GM12878 (cell line): ENCODE data around the gene TMEM53. TPM values are rescaled to one million over a fixed set of nuclear protein-coding genes. Genes with fewer than 3 reads are reported as not detected.
A peak's percentile ranks its signal among the peaks of the same experiment; 100 is the strongest.

Experiments used
- ATAC-seq: fragments of 200-7000 bp; cut with Tn5 transposase; 3 replicates; pipeline ENCODE4 v1.9.1; 2020; ENCODE audit warnings: mild to moderate bottlenecking, moderate library complexity
- BruUV-seq: library from RNA; stranded (reverse); fragments of 400-500 nt; replicated peaks from 2 replicates; lab custom pipeline; 2021; lab: Mats Ljungman, UMichigan
- CTCF ChIA-PET: fragments of 300-600 bp; sonication (Branson Sonifier 250); formaldehyde crosslinking; extraction: SDS; loops from one replicate; lab custom pipeline; 2021; ENCODE audit warnings: inconsistent platforms; lab: Yijun Ruan, JAX
- POLR2A ChIA-PET: fragments of 350-600 bp; formaldehyde crosslinking; extraction: SDS; loops from one replicate; lab custom pipeline; 2021; ENCODE audit warnings: inconsistent platforms; lab: Charles Lee
- RAD21 ChIA-PET: fragments of 300-600 bp; sonication (Branson Sonifier 250); formaldehyde crosslinking; loops from one replicate; lab custom pipeline; 2023; ENCODE audit warnings: antibody characterized with exemption; ENCODE audit not compliant: unreplicated experiment; lab: Charles Lee
- SMC1A ChIA-PET: fragments of 300-600 bp; sonication (Branson Sonifier 250); formaldehyde crosslinking; loops from one replicate; lab custom pipeline; 2023; ENCODE audit not compliant: unreplicated experiment, uncharacterized antibody; lab: Charles Lee
- DNase-seq: peaks from one replicate; pipeline ENCODE4 v3.0.0-alpha.2; 2011; ENCODE audit warnings: low read depth, low spot score
- FAIRE-seq: peaks from 3 replicates; lab custom pipeline; 2011; peaks lifted over from hg19 to GRCh38; lab: Jason Lieb, UNC
- H2AFZ ChIP-seq: 2 replicates; pipeline ENCODE4 v1.6.0; 2011; ENCODE audit warnings: low read depth, low read length, control low read depth; ENCODE audit not compliant: control insufficient read depth
- H3K27ac ChIP-seq: 2 replicates; pipeline ENCODE4 v1.5.1; 2011; ENCODE audit warnings: control low read depth; ENCODE audit not compliant: control insufficient read depth, insufficient read depth
- H3K27me3 ChIP-seq, 2 experiments: replicated peaks in 1 of 2; 2 replicates each; pipeline versions ENCODE4 v1.6.0 to v1.6.1; 2011; ENCODE audit warnings: low read length in 1 of 2; ENCODE audit not compliant: control insufficient read depth in 2 of 2, insufficient read depth in 2 of 2
- H3K36me3 ChIP-seq, 2 experiments: 2 replicates each; pipeline ENCODE4 v1.5.1; 2011; ENCODE audit warnings: low read length in 1 of 2; ENCODE audit not compliant: control insufficient read depth in 2 of 2, insufficient read depth in 2 of 2
- H3K4me1 ChIP-seq: 2 replicates; pipeline ENCODE4 v1.6.1; 2011; ENCODE audit warnings: mild to moderate bottlenecking, low read length, moderate library complexity, mixed read lengths; ENCODE audit not compliant: control insufficient read depth, insufficient read depth
- H3K4me2 ChIP-seq: 2 replicates; pipeline ENCODE4 v1.6.0; 2011; ENCODE audit warnings: control low read depth; ENCODE audit not compliant: control insufficient read depth, insufficient read depth
- H3K4me3 ChIP-seq: fragments of 200-600 bp; sonication (generic); 2 replicates; pipeline ENCODE4 v1.5.1; 2016
- H3K79me2 ChIP-seq: 2 replicates; pipeline ENCODE4 v1.6.0; 2011; ENCODE audit warnings: low read length; ENCODE audit not compliant: control insufficient read depth, insufficient read depth
- H3K9ac ChIP-seq: 2 replicates; pipeline ENCODE4 v1.8.0; 2011; ENCODE audit warnings: low read length, control low read depth, mixed read lengths; ENCODE audit not compliant: control insufficient read depth, insufficient read depth
- H3K9me3 ChIP-seq: replicated peaks from 3 replicates; pipeline ENCODE4 v1.5.1; 2011; ENCODE audit warnings: mild to moderate bottlenecking, low read length; ENCODE audit not compliant: control insufficient read depth, insufficient read depth
- H4K20me1 ChIP-seq: 2 replicates; pipeline ENCODE4 v1.6.0; 2011; ENCODE audit not compliant: control insufficient read depth, insufficient read depth
- BHLHE40 ChIP-seq, 2 experiments: fragments of 450-650 bp in 1 of 2; IDR thresholded peaks; 2 replicates each; pipeline ENCODE4 v1.6.1; 2011 to 2017; ENCODE audit warnings: low read depth in 2 of 2, borderline replicate concordance in 1 of 2, improper control_type of control experiment in 1 of 2, low read length in 1 of 2, mild to moderate bottlenecking in 1 of 2
- CBFB ChIP-seq: IDR thresholded peaks from 2 replicates; pipeline ENCODE4 v1.6.1; 2016; ENCODE audit warnings: antibody characterized with exemption, low read depth
- CHD2 ChIP-seq: IDR thresholded peaks from 2 replicates; pipeline ENCODE4 v1.6.1; 2011; ENCODE audit warnings: low read depth, low read length, improper control_type of control experiment, borderline replicate concordance
- CREM ChIP-seq: IDR thresholded peaks from 2 replicates; pipeline ENCODE4 v1.6.1; 2014; ENCODE audit warnings: antibody characterized with exemption, low read depth
- FOS ChIP-seq: IDR thresholded peaks from 3 replicates; pipeline ENCODE4 v1.6.1; 2011; ENCODE audit warnings: borderline replicate concordance; ENCODE audit not compliant: insufficient read length; ENCODE audit errors: extremely low read depth
- GABPA ChIP-seq: IDR thresholded peaks from 2 replicates; pipeline ENCODE4 v1.6.1; 2014; ENCODE audit warnings: antibody characterized with exemption, low read depth, mild to moderate bottlenecking, inconsistent platforms
- GATAD2B ChIP-seq: fragments of 450-650 bp; conservative IDR thresholded peaks from 2 replicates; pipeline ENCODE4 v1.6.1; 2017; ENCODE audit warnings: low read depth, mild to moderate bottlenecking, moderate library complexity
- MEF2B ChIP-seq: fragments of 450-650 bp; IDR thresholded peaks from 2 replicates; pipeline ENCODE4 v1.6.1; 2018; ENCODE audit warnings: mild to moderate bottlenecking, moderate library complexity; ENCODE audit not compliant: partially characterized antibody, poor library complexity, severe bottlenecking
- MTA2 ChIP-seq: fragments of 450-650 bp; IDR thresholded peaks from 2 replicates; pipeline ENCODE4 v1.6.1; 2016; ENCODE audit warnings: low read depth, mild to moderate bottlenecking, moderate library complexity
- NFXL1 ChIP-seq: fragments of 450-650 bp; IDR thresholded peaks from 2 replicates; pipeline ENCODE4 v1.6.1; 2017; ENCODE audit warnings: antibody characterized with exemption, mild to moderate bottlenecking, borderline replicate concordance
- NR2C1 ChIP-seq: fragments of 450-650 bp; IDR thresholded peaks from 2 replicates; pipeline ENCODE4 v1.6.1; 2017; ENCODE audit warnings: antibody characterized with exemption, mild to moderate bottlenecking, moderate library complexity
- POLR2A ChIP-seq: IDR thresholded peaks from 2 replicates; pipeline ENCODE4 v1.6.1; 2011; ENCODE audit warnings: low read depth, mild to moderate bottlenecking, low read length
- RAD21 ChIP-seq: IDR thresholded peaks from 2 replicates; pipeline ENCODE4 v1.6.1; 2011; ENCODE audit warnings: mild to moderate bottlenecking, low read depth, low read length, moderate library complexity; ENCODE audit not compliant: insufficient read depth
- RCOR1 ChIP-seq: conservative IDR thresholded peaks from 2 replicates; pipeline ENCODE4 v1.6.1; 2012; ENCODE audit warnings: low read depth, low read length, improper control_type of control experiment
- SIN3A ChIP-seq: IDR thresholded peaks from 2 replicates; pipeline ENCODE4 v1.6.1; 2012; ENCODE audit warnings: low read depth, low read length, improper control_type of control experiment
- SMAD5 ChIP-seq: IDR thresholded peaks from 2 replicates; pipeline ENCODE4 v1.6.1; 2016; ENCODE audit warnings: antibody characterized with exemption, low read depth
- SREBF2 ChIP-seq: IDR thresholded peaks from 2 replicates; pipeline ENCODE4 v1.6.1; 2012; ENCODE audit warnings: mild to moderate bottlenecking, low read length
- ZBED1 ChIP-seq: IDR thresholded peaks from 2 replicates; pipeline ENCODE4 v1.6.1; 2016; ENCODE audit warnings: borderline replicate concordance
- WGBS: methylation state at CpG from one replicate; pipeline ENCODE4 v1.1.6; 2016; ENCODE audit warnings: low lambda C conversion rate; ENCODE audit not compliant: insufficient replicate concordance, insufficient coverage; ENCODE audit errors: missing lambda C conversion rate; 5-methylcytosine and 5-hydroxymethylcytosine counted together
- in situ Hi-C: fragments of 300-500 bp; cut with MboI; formaldehyde crosslinking; loops from 9 replicates; pipeline ENCODE4 v1.14.3; 2018; ENCODE audit warnings: mixed read lengths
- intact Hi-C: fragments of 100-400 bp; cut with micrococcal nuclease; formaldehyde crosslinking; loops from one replicate; pipeline ENCODE4 v1.14.2; 2022; ENCODE audit not compliant: unreplicated experiment
- polyA plus RNA-seq, 11 experiments: library from polyadenylated mRNA; depleted of rRNA in 4 of 11; unstranded in 6 of 11; stranded (reverse) in 5 of 11; fragments of >200 nt; fragmentation: Nextera tagmentation in 4 of 11; fragmentation: Illumina TruSeq in 1 of 11; extraction: Ambion mirVana in 4 of 11; extraction: Trizol in 1 of 11; gene quantifications; 1 replicate in 1 of 11; 2 replicates in 10 of 11; pipeline versions ENCODE4 v1.2.1 to v1.2.3, GENCODE V29; 2011 to 2016; ENCODE audit warnings: inconsistent platforms in 2 of 11, missing spikeins in 2 of 11, low read depth in 1 of 11
- total RNA-seq, 4 experiments: library from RNA; depleted of rRNA in 3 of 4; stranded (reverse); fragments of >200 nt in 3 of 4; fragmentation: Illumina TruSeq in 1 of 4; extraction: Trizol in 1 of 4; gene quantifications; 2 replicates each; pipeline versions ENCODE4 v1.2.1 to v1.2.3, GENCODE V29; 2013 to 2021
- TF ChIP-seq, protein P1 (sequence below): fragments of 450-650 bp; formaldehyde crosslinking; IDR thresholded peaks from 2 replicates; pipeline ENCODE4 v1.4.0; 2022; ENCODE audit warnings: mild to moderate bottlenecking, moderate library complexity
- TF ChIP-seq, protein P2 (sequence below): IDR thresholded peaks from 2 replicates; pipeline ENCODE4 v1.6.1; 2012; ENCODE audit warnings: low read depth, low read length, improper control_type of control experiment
- TF ChIP-seq, protein P3 (sequence below): IDR thresholded peaks from 2 replicates; pipeline ENCODE4 v1.6.1; 2012; ENCODE audit warnings: low read depth, low read length, improper control_type of control experiment

The TMEM53 gene
- total and polyA plus RNA-seq, 10 of the 15 experiments (the other 5 are each of a cell fraction or from before 2014, with no cell fraction given), result 3.1 to 23.9 (median 11.1) TPM

DNA sequence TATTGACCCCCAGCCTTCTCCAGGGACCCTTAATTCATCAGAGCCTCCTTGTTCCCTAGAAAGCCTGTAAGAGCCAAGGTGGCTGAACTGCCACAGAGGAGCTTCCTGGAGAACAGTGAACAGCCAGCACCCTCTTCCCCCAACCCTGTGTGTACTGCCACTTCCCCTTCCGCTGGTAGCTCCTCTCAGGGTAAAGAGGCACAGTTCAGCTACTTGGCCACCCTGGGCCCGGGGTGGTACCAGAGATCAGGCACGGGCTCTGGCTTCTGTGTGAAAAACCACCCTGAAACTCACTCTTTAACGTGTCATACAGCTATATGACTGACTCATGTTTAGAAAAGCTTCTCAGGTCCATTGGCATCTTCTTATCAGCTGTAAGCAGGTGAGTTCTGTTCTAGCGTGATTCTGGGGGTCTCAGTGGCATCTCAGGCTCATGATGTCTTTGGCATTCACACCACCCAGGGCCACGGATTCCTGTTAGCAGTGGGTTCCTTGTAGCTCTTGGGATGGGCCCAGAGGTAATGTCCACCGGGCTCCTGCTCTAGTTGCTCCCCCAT, 22.6 kb upstream of the TMEM53 start:
- WGBS, result 10% methylated on average over 7 of the region's 7 CpGs
- ChIA-PET CTCF (interaction anchor here (0.6 to 5.3 kb wide), 21 partner anchors 10 to 752 kb away, joined by 3 to 30 read pairs (median 4); partner anchors contain the start of gene RNU5D-1), RAD21 (interaction anchor here (0.8 to 2.1 kb wide), 11 partner anchors 12 to 87 kb away, joined by 3 to 9 read pairs (median 3); partner anchors contain the start of genes ARMH1 and TMEM53), SMC1A (interaction anchor here (0.7 to 8.8 kb wide), 10 partner anchors 9 to 34 kb away, joined by 3 to 76 read pairs (median 6); partner anchors contain the start of genes ARMH1, RNU5D-1 and TMEM53), POLR2A (interaction anchor here (0.8 to 3.5 kb wide), 8 partner anchors 10 to 112 kb away, joined by 3 to 12 read pairs (median 4); partner anchors contain the start of genes ARMH1, BTBD19 and TMEM53)
- intact Hi-C loops, result no loop called here
- peak overlapping the region; percentile 31 for H2AFZ ChIP-seq
- FAIRE-seq, result no peak
- H3K27ac ChIP-seq, result peak overlapping the region; percentile 45
- peak; percentile 74 for ATAC-seq
- H3K79me2 ChIP-seq, result no peaks in the 10 kb centered on the region
- H3K9ac ChIP-seq, result no peak overlapping the region; the same call in 1 of the 2 replicates
- H3K4me1 ChIP-seq, result peaks cover 51% of the 10 kb centered on the region
- H3K36me3 ChIP-seq, result no peaks in the 10 kb centered on the region
- BruUV-seq, result no TSS peak
- no peak for DNase-seq
- no peaks in the 10 kb centered on the region for H3K27me3 ChIP-seq
- H3K4me3 ChIP-seq, result no peak overlapping the region
- no peaks in the 10 kb centered on the region for H4K20me1 ChIP-seq
- in situ Hi-C loops, result no loop called here
- H3K4me2 ChIP-seq, result peak overlapping the region; percentile 21; the same call in 1 of the 2 replicates
- no peaks in the 10 kb centered on the region for H3K9me3 ChIP-seq
- TF ChIP-seq CBFB (no peak), NR2C1 (no peak), GATAD2B (no peak), CHD2 (no peak), CREM (peak; percentile 14; the same call in 1 of the 2 replicates), BHLHE40 (IDR thresholded peaks at IDR 0.05; ENCODE audit: borderline replicate concordance in 1 of 2, low read depth in 2 of 2, low read length in 1 of 2) (peak in 1 of 2 experiments; percentile 33; a peak in 1 of 4 replicates), SREBF2 (no peak), MTA2 (no peak), FOS (no peak), NFXL1 (no peak), RCOR1 (no peak), GABPA (0 out of 2 replicates have a peak, but pooled peaks have one; percentile 7), SMAD5 (no peak), MEF2B (no peak), SIN3A (no peak), ZBED1 (no peak), POLR2A (0 out of 2 replicates have a peak, but pooled peaks have one; percentile 24), RAD21 (no peak)
- TF ChIP-seq, protein P1, sequence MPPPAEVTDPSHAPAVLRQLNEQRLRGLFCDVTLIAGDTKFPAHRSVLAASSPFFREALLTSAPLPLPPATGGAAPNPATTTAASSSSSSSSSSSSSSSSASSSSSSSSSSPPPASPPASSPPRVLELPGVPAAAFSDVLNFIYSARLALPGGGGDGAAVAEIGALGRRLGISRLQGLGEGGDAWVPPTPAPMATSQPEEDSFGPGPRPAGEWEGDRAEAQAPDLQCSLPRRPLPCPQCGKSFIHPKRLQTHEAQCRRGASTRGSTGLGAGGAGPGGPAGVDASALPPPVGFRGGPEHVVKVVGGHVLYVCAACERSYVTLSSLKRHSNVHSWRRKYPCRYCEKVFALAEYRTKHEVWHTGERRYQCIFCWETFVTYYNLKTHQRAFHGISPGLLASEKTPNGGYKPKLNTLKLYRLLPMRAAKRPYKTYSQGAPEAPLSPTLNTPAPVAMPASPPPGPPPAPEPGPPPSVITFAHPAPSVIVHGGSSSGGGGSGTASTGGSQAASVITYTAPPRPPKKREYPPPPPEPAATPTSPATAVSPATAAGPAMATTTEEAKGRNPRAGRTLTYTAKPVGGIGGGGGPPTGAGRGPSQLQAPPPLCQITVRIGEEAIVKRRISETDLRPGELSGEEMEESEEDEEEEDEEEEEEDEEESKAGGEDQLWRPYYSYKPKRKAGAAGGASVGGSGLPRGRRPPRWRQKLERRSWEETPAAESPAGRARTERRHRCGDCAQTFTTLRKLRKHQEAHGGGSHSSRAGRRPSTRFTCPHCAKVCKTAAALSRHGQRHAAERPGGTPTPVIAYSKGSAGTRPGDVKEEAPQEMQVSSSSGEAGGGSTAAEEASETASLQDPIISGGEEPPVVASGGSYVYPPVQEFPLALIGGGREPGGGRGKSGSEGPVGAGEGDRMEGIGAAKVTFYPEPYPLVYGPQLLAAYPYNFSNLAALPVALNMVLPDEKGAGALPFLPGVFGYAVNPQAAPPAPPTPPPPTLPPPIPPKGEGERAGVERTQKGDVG (CRISPR knock-in tag), result no peak
- TF ChIP-seq, protein P2, sequence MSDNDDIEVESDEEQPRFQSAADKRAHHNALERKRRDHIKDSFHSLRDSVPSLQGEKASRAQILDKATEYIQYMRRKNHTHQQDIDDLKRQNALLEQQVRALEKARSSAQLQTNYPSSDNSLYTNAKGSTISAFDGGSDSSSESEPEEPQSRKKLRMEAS, result no peak
- TF ChIP-seq, protein P3, sequence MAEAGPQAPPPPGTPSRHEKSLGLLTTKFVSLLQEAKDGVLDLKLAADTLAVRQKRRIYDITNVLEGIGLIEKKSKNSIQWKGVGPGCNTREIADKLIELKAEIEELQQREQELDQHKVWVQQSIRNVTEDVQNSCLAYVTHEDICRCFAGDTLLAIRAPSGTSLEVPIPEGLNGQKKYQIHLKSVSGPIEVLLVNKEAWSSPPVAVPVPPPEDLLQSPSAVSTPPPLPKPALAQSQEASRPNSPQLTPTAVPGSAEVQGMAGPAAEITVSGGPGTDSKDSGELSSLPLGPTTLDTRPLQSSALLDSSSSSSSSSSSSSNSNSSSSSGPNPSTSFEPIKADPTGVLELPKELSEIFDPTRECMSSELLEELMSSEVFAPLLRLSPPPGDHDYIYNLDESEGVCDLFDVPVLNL, result no peak
